Stimulated activated CD4-positive, alpha-beta T cell treated with anti-CD3 and anti-CD28 coated beads, Interleukin-2, amount 100 ng/mL, for 48 hours (primary cell): ENCODE results near the gene NCK2.
A peak's percentile ranks its signal among the peaks of the same experiment; 100 is the strongest.

Source experiments
- DNase-seq, 2 donors: peaks; one replicate each; pipeline ENCODE4 v3.0.0-alpha.2; 2020

NCK2 gene

GRCh38 chr2:105736145-105736544, 8.6 kb upstream of the NCK2 start:
- DNase-seq: no peak

GRCh38 chr2:105737980-105738657, 6.6 kb upstream of the NCK2 start:
- DNase-seq: no peak

- no peak for DNase-seq
These were observed 6.0 kb upstream of the NCK2 start for GRCh38 chr2:105738658-105739241.

GRCh38 chr2:105739426-105739825, 5.3 kb upstream of the NCK2 start:
- DNase-seq: no peak

GRCh38 chr2:105739944-105740530, 4.7 kb upstream of the NCK2 start:
- no peak for DNase-seq

GRCh38 chr2:105741174-105741573, 3.5 kb upstream of the NCK2 start:
- DNase-seq: no peak

GRCh38 chr2:105741617-105742016, 3.1 kb upstream of the NCK2 start:
- no peak for DNase-seq

- peak in 1 of 2 donors; percentile 60 for DNase-seq
These were observed 412 bp upstream of the NCK2 start for GRCh38 chr2:105744091-105744908.

GRCh38 chr2:105746177-105747080, 1.7 kb downstream of the NCK2 start:
- DNase-seq: peak; percentile 87 to 88

GRCh38 chr2:105747254-105747894, 2.7 kb downstream of the NCK2 start:
- no peak for DNase-seq

GRCh38 chr2:105747991-105748390, 3.3 kb downstream of the NCK2 start:
- no peak for DNase-seq

- no peak for DNase-seq
These were observed 3.9 kb downstream of the NCK2 start for GRCh38 chr2:105748566-105748965.

- no peak for DNase-seq
These were observed 5.1 kb downstream of the NCK2 start for GRCh38 chr2:105749583-105750400.

- no peak for DNase-seq
These were observed 6.0 kb downstream of the NCK2 start for GRCh38 chr2:105750735-105751134.

GRCh38 chr2:105751272-105751671, 6.6 kb downstream of the NCK2 start:
- DNase-seq: no peak

GRCh38 chr2:105752691-105753358, 8.1 kb downstream of the NCK2 start:
- no peak for DNase-seq

- DNase-seq: no peak
These were observed 8.7 kb downstream of the NCK2 start for GRCh38 chr2:105753380-105753779.

GRCh38 chr2:105754011-105754410, 9.3 kb downstream of the NCK2 start:
- DNase-seq: no peak

- DNase-seq: no peak
These were observed 10.3 kb downstream of the NCK2 start for GRCh38 chr2:105754994-105755393.

GRCh38 chr2:105755895-105756294, 11.2 kb downstream of the NCK2 start:
- DNase-seq: no peak

- DNase-seq: no peak
These were observed 11.7 kb downstream of the NCK2 start for GRCh38 chr2:105756435-105756834.
